ENCODE measurements around the gene SLC30A5.

- TF ChIP-seq ZNF217 (CRISPR knock-in tag; IDR thresholded peaks at IDR 0.05) = no peak
- TF ChIP-seq, protein P1, sequence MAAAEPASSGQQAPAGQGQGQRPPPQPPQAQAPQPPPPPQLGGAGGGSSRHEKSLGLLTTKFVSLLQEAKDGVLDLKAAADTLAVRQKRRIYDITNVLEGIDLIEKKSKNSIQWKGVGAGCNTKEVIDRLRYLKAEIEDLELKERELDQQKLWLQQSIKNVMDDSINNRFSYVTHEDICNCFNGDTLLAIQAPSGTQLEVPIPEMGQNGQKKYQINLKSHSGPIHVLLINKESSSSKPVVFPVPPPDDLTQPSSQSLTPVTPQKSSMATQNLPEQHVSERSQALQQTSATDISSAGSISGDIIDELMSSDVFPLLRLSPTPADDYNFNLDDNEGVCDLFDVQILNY (CRISPR knock-in tag; IDR thresholded peaks at IDR 0.05) = no peak
- no peak for TF ChIP-seq RBFOX2 (IDR thresholded peaks at IDR 0.05; ENCODE audit: low read depth, low read length)
- no peak for TF ChIP-seq CTCF (IDR thresholded peaks at IDR 0.05 in 2 of 3, conservative IDR thresholded peaks at IDR 0.05 in 1 of 3; ENCODE audit: insufficient read depth in 2 of 3, low read depth in 1 of 3, low read length in 3 of 3)
- no peak for TF ChIP-seq MEF2D (tag; conservative IDR thresholded peaks at IDR 0.05; ENCODE audit: low read depth)
- TF ChIP-seq BHLHE40 (IDR thresholded peaks at IDR 0.05; ENCODE audit: low read length) = no peak
- TF ChIP-seq POLR2A (conservative IDR thresholded peaks at IDR 0.05) = no peak
- TF ChIP-seq PTRF (tag; IDR thresholded peaks at IDR 0.05) = no peak
- TF ChIP-seq CREB3 (tag; conservative IDR thresholded peaks at IDR 0.05; ENCODE audit: low read depth) = no peak
- TF ChIP-seq CCNT2 (IDR thresholded peaks at IDR 0.05; ENCODE audit: borderline replicate concordance, extremely low read depth, insufficient read length, low read depth, low read length) = no peak
- TF ChIP-seq MAFG (tag; conservative IDR thresholded peaks at IDR 0.05) = no peak
Observed at GRCh38 chr5:69049151-69049550, 44.7 kb upstream of the SLC30A5 start.
